ENCODE measurements around the gene UTF1. TPM values are rescaled to one million over a fixed set of nuclear protein-coding genes. Genes with fewer than 3 reads are reported as not detected.

Gene UTF1
- total RNA-seq, 1 experiment from 2014 or later: not detected

- Histone ChIP-seq H3K4me1 (replicated peaks) (no peaks in the 10 kb centered on the region), H3K27ac (no peak overlapping the region), H3K9me3 (replicated peaks) (no peaks in the 10 kb centered on the region), H3K27me3 (replicated peaks) (peaks cover 20% of the 10 kb centered on the region), H3K36me3 (no peaks in the 10 kb centered on the region), H3K4me3 (no peak overlapping the region)
- no peak for DNase-seq (ENCODE audit: low read depth in 1 of 2, low spot score in 2 of 2)
Observed at GRCh38 chr10:133200621-133201031, 29.4 kb upstream of the UTF1 start.

DNA sequence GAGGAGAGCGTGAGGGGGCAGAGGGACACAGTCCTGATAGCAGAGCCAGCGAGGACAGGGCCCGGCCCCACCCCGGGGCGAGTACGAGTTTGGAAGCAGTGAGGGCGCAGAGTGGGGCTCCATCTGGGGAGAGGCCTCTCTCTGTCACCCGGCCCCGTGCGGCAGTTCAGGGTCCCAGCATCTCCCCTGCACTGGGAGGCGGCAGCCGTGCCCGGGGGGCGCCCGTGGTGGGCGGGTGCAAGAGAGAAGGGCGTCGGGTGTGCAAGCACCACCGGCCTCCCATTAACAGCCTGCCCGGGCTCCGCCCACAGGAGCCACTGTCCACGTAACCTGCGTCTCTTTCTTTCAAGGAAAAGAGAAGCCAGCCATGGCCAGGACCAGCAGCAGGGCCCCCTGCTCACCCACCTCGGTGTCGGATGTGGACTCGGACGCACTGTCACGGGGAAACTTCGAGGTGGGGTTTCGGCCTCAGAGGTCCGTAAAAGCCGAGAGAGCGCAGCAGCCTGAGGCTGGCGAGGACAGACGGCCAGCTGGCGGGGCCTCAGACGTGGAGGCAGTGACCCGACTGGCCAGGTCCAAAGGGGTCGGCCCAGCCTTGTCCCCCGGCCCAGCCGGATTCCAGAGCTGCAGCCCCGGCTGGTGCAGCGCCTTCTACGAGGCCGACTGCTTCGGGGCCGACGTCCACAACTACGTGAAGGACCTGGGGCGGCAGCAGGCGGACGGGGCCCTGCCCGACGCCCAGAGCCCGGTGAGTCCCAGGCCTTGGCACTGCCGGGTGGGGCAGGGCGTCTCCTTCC lies 28.7 kb upstream of the UTF1 start:
- Histone ChIP-seq H3K36me3 (no peaks in the 10 kb centered on the region), H3K27ac (no peak overlapping the region), H3K4me3 (no peak overlapping the region), H3K27me3 (replicated peaks) (peaks cover 20% of the 10 kb centered on the region), H3K4me1 (replicated peaks) (no peaks in the 10 kb centered on the region), H3K9me3 (replicated peaks) (no peaks in the 10 kb centered on the region)
- no peak for DNase-seq (ENCODE audit: low read depth in 1 of 2, low spot score in 2 of 2)

DNA sequence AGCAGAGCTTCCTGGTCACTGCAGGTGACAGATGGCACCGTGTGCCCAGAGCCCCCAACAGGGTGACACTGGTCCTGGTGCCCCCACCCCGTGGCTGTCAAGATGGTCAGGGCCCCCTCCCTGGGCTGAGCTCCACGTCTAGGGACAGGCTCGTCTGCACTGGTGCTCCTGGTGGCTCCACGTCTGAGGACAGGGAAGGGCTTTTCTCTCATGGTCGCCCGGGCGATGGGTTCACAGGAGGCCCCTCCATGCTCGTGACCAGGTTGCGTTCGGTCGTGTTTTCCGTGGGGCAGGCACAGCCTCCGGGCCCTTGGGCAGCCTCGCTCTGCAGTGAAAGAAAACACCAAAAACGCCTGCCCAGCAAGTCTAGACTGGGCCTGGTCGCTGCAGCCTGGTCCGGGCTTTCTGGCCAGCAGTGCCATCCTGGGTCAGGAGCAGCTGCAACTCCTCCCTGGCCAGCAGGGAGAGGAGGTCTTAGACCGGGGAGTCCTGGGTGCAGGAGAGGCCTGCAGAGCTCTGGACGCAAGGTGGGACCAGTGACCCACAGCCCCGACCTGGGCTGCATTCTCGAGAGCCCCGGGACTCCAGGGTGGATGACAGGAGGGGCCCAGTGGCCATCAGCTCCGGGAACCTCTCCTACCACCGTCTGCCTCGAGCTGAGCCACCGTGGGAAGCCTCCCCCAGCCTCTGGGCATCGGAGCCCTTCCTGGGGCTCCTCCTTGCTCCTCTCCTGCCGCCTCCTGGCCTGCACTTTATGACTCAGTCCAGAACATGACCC lies 27.9 kb upstream of the UTF1 start:
- H3K27me3 ChIP-seq (replicated peaks): peaks cover 14% of the 10 kb centered on the region
- no peak for DNase-seq (ENCODE audit: low read depth in 1 of 2, low spot score in 2 of 2)
- H3K36me3 ChIP-seq: no peaks in the 10 kb centered on the region
- no peak overlapping the region for H3K27ac ChIP-seq
- H3K9me3 ChIP-seq (replicated peaks): no peaks in the 10 kb centered on the region
- no peaks in the 10 kb centered on the region for H3K4me1 ChIP-seq (replicated peaks)
- no peak overlapping the region for H3K4me3 ChIP-seq

- Histone ChIP-seq H3K27me3 (replicated peaks) (peaks cover 12% of the 10 kb centered on the region; the same call in 1 of the 2 replicates), H3K36me3 (no peaks in the 10 kb centered on the region), H3K4me3 (no peak overlapping the region), H3K27ac (no peak overlapping the region), H3K9me3 (replicated peaks) (no peaks in the 10 kb centered on the region), H3K4me1 (replicated peaks) (no peaks in the 10 kb centered on the region)
- no peak for DNase-seq (ENCODE audit: low read depth in 1 of 2, low spot score in 2 of 2)
Observed at GRCh38 chr10:133202778-133203651, 27.0 kb upstream of the UTF1 start.

DNA sequence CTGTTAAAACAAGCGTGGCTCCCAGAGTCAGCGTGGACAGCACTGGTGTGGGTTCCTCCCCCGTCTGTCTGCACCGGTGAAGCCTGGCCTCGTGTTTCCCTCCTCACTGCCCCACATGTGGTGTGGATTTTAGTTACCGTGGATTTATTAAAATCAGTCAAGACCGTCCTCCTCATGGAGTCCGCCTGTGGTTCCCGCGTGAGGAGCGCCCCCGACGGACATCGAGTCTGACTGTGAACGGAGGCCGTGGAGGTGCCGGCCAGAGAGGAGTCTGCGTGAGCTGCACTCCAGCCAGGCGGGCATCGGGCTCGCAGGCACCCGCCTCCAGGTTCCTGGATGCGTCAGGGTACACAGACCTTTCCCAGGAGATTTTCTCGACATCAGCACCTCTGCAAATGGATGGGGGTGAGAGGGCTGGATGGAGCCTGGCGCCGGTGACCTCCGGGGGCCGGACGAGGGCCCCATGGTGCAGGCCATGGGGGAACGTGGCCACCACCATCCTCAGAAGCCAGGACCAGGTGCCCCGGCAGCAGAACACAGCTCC lies 26.3 kb upstream of the UTF1 start:
- Histone ChIP-seq H3K36me3 (no peaks in the 10 kb centered on the region), H3K9me3 (replicated peaks) (no peaks in the 10 kb centered on the region), H3K4me3 (no peak overlapping the region), H3K27me3 (replicated peaks) (peaks cover 12% of the 10 kb centered on the region; the same call in 1 of the 2 replicates), H3K27ac (no peak overlapping the region), H3K4me1 (replicated peaks) (no peaks in the 10 kb centered on the region)
- no peak for DNase-seq (ENCODE audit: low read depth in 1 of 2, low spot score in 2 of 2)

- Histone ChIP-seq H3K4me1 (replicated peaks) (no peaks in the 10 kb centered on the region), H3K27me3 (replicated peaks) (peaks cover 12% of the 10 kb centered on the region; the same call in 1 of the 2 replicates), H3K4me3 (no peak overlapping the region), H3K9me3 (replicated peaks) (no peaks in the 10 kb centered on the region), H3K36me3 (no peaks in the 10 kb centered on the region), H3K27ac (no peak overlapping the region)
- DNase-seq (ENCODE audit: low read depth in 1 of 2, low spot score in 2 of 2): no peak
Observed at GRCh38 chr10:133204226-133205015, 25.6 kb upstream of the UTF1 start.

GRCh38 chr10:133205146-133205545 lies 24.9 kb upstream of the UTF1 start:
- Histone ChIP-seq H3K4me1 (replicated peaks) (no peaks in the 10 kb centered on the region), H3K4me3 (no peak overlapping the region), H3K27me3 (replicated peaks) (peaks cover 12% of the 10 kb centered on the region; the same call in 1 of the 2 replicates), H3K36me3 (no peaks in the 10 kb centered on the region), H3K27ac (no peak overlapping the region), H3K9me3 (replicated peaks) (no peaks in the 10 kb centered on the region)
- DNase-seq (ENCODE audit: low read depth in 1 of 2, low spot score in 2 of 2): no peak

DNA sequence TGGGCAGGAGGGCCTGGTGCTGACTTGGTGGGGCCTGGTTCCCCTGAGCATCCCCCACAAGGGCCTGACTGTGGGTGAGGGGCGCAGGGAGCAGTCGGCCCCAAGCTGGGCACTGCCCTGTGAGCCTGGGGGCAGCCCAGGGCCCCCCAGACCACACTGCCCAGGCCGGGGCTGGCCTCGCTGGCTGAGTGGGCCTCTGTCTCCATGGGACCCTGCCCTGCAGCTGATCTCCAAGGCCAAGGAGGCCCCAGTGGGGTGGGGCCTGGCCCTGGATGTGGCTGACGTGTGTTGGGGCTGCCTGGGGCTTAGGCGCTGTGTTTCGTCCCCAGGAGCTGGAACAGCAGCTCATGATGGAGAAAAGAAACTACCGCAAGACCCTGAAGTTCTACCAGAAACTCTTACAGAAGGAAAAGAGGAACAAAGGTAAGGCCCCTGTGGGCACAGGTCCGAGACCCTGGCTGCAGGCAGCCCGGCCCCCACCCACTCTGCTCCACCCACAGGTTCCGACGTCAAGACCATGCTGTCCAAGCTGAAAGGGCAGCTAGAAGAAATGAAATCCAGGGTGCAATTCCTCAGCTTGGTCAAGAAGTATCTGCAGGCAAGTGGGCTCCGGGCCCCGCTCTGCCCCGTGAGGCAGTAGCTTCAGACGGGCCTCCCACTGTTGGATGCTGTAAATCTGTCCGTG lies 23.5 kb upstream of the UTF1 start:
- DNase-seq (ENCODE audit: low read depth in 1 of 2, low spot score in 2 of 2): no peak
- H3K9me3 ChIP-seq (replicated peaks): no peaks in the 10 kb centered on the region
- no peak overlapping the region for H3K27ac ChIP-seq
- H3K4me3 ChIP-seq: no peak overlapping the region
- H3K27me3 ChIP-seq (replicated peaks): 0 out of 2 replicates have a peak, but pooled peaks cover 12% of the 10 kb centered on the region
- H3K4me1 ChIP-seq (replicated peaks): no peaks in the 10 kb centered on the region
- no peaks in the 10 kb centered on the region for H3K36me3 ChIP-seq

DNA sequence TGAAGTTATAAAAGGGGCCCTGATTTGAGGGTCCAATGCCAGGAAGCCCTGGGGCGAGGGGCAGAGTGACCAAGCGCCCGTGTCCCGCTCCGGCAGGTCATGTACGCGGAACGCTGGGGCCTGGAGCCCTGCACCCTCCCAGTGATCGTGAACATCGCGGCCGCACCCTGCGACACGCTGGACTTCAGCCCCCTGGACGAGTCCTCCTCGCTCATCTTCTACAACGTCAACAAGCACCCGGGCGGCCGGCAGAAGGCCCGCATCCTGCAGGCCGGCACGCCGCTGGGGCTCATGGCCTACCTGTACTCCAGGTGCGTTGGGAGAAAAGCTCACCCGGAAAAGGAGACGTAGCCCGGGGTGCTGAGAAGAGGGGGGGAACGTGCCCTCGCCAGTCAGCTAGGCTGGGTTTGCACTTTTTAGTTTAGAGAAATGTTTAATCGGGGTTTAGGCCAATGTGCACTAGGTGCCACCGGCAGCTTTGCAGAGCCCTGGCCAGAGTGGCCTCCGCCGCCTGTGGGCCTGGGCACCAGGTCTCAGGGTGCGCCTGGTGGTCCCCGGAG lies 22.9 kb upstream of the UTF1 start:
- Histone ChIP-seq H3K27me3 (replicated peaks) (peaks cover 10% of the 10 kb centered on the region; the same call in 1 of the 2 replicates), H3K27ac (no peak overlapping the region), H3K4me1 (replicated peaks) (no peaks in the 10 kb centered on the region), H3K9me3 (replicated peaks) (no peaks in the 10 kb centered on the region), H3K36me3 (no peaks in the 10 kb centered on the region), H3K4me3 (no peak overlapping the region)
- DNase-seq (ENCODE audit: low read depth in 1 of 2, low spot score in 2 of 2): no peak

DNA sequence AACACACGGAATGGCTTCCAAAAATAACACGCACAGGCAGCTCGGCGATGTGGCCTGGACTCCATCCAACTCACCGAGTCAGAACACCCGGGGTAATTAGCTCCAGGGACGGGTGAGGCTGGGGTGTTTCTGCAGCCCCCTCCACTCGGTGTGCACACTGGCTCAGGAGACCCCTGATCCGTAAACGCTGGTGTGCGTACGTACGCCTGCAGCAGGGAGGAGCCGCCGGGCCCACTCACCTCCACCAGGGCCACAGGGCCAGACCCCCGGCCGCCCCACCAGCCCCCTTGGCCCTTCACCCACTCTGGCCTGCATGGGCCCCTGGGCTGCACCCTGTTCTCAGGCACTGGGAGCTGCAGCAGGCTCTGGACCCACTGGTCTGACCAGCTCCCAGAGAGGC lies 22.4 kb upstream of the UTF1 start:
- no peak for DNase-seq (ENCODE audit: low read depth in 1 of 2, low spot score in 2 of 2)
- Histone ChIP-seq H3K27me3 (replicated peaks) (peaks cover 7% of the 10 kb centered on the region; the same call in 1 of the 2 replicates), H3K4me3 (no peak overlapping the region), H3K27ac (no peak overlapping the region), H3K4me1 (replicated peaks) (no peaks in the 10 kb centered on the region), H3K36me3 (no peaks in the 10 kb centered on the region), H3K9me3 (replicated peaks) (no peaks in the 10 kb centered on the region)

DNA sequence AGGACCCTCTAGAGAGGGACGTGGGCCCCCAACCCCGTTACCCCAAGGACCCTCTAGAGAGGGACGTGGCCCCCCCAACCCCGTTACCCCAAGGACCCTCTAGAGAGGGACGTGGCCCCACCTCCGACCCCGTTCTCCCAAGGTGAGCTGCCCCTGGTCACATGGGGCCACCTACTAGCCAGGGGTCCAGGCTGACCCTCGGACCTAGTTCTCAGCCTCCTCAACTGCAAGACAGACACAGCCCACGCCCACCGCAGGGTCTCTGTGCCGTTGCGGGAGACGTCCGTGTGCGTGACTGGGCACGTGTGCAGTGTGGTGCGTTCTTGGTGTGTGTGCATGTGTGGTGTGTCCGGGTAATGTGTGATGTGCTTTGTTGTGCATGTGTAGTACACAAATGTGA lies 21.6 kb upstream of the UTF1 start:
- no peaks in the 10 kb centered on the region for H3K4me1 ChIP-seq (replicated peaks)
- H3K9me3 ChIP-seq (replicated peaks): no peaks in the 10 kb centered on the region
- H3K27me3 ChIP-seq (replicated peaks): peaks cover 7% of the 10 kb centered on the region; the same call in 1 of the 2 replicates
- no peak for DNase-seq (ENCODE audit: low read depth in 1 of 2, low spot score in 2 of 2)
- H3K27ac ChIP-seq: no peak overlapping the region
- H3K4me3 ChIP-seq: no peak overlapping the region
- H3K36me3 ChIP-seq: no peaks in the 10 kb centered on the region

GRCh38 chr10:133209117-133209516 lies 20.9 kb upstream of the UTF1 start:
- H3K4me1 ChIP-seq (replicated peaks): no peaks in the 10 kb centered on the region
- peaks cover 7% of the 10 kb centered on the region; the same call in 1 of the 2 replicates for H3K27me3 ChIP-seq (replicated peaks)
- no peak overlapping the region for H3K27ac ChIP-seq
- no peaks in the 10 kb centered on the region for H3K36me3 ChIP-seq
- DNase-seq (ENCODE audit: low read depth in 1 of 2, low spot score in 2 of 2): no peak
- no peak overlapping the region for H3K4me3 ChIP-seq
- no peaks in the 10 kb centered on the region for H3K9me3 ChIP-seq (replicated peaks)

Measured in SJSA1 (cell line).